Tibial nerve (tissue), 4 donors: Measurements from ENCODE around the gene DZIP1. TPM values are rescaled to one million over a fixed set of nuclear protein-coding genes. Genes with fewer than 3 reads are reported as not detected.

ENCODE experiments used
- DNase-seq, 2 donors: peaks; one replicate each; pipeline ENCODE4 v3.0.0-alpha.2; 2019; ENCODE audit warnings: low spot score in 2 of 2
- H3K27ac ChIP-seq, 4 donors: fragments of 200-600 bp; sonication (generic) in 3 of 4; one replicate each; pipeline ENCODE4 v1.5.1; 2017 to 2019; ENCODE audit warnings: mild to moderate bottlenecking in 1 of 4
- H3K27me3 ChIP-seq, 2 donors: fragments of 200-600 bp; sonication (generic) in 1 of 2; one replicate each; pipeline versions ENCODE4 v1.5.1 to v1.6.0; 2017 to 2019
- H3K36me3 ChIP-seq, 3 donors: fragments of 200-600 bp; sonication (generic); one replicate each; pipeline ENCODE4 v1.5.1; 2018 to 2019
- H3K4me1 ChIP-seq, 4 donors: fragments of 200-600 bp; sonication (generic) in 3 of 4; one replicate each; pipeline ENCODE4 v1.5.1; 2017 to 2019
- H3K4me3 ChIP-seq, 4 donors: fragments of 200-600 bp; sonication (generic) in 3 of 4; one replicate each; pipeline ENCODE4 v1.5.1; 2017 to 2019; ENCODE audit warnings: mild to moderate bottlenecking in 1 of 4, moderate library complexity in 1 of 4
- H3K9me3 ChIP-seq, 4 donors: fragments of 200-600 bp; sonication (generic) in 3 of 4; one replicate each; pipeline ENCODE4 v1.5.1; 2017 to 2019
- CTCF ChIP-seq, 5 experiments: fragments of 200-600 bp in 3 of 5; fragments of 450-650 bp in 2 of 5; sonication (generic) in 3 of 5; IDR thresholded peaks; one replicate each; pipeline ENCODE4 v1.5.1; 2016 to 2019; ENCODE audit warnings: antibody characterized with exemption in 5 of 5, mild to moderate bottlenecking in 3 of 5, moderate library complexity in 2 of 5
- EP300 ChIP-seq, 2 donors: sonication (generic); formaldehyde crosslinking; IDR thresholded peaks; one replicate each; pipeline ENCODE4 v1.6.1; 2017; ENCODE audit warnings: antibody characterized with exemption in 2 of 2, mild to moderate bottlenecking in 1 of 2
- POLR2A ChIP-seq, 2 donors: fragments of 450-650 bp; IDR thresholded peaks; one replicate each; pipeline ENCODE4 v1.6.1; 2017; ENCODE audit warnings: antibody characterized with exemption in 2 of 2, mild to moderate bottlenecking in 2 of 2, moderate library complexity in 2 of 2
- WGBS, 2 donors: methylation state at CpG; one replicate each; pipeline ENCODE4 v1.1.5; 2018; 5-methylcytosine and 5-hydroxymethylcytosine counted together
- total RNA-seq, 4 donors: library from RNA; depleted of rRNA; stranded (reverse); fragments of >200 nt; gene quantifications; one replicate each; pipeline ENCODE4 v1.1.0, GENCODE V29; 2016

The DZIP1 gene
- total RNA-seq, 4 donors from 2014 or later, result 31.2 to 72.8 (median 36.4) TPM

GRCh38 chr13:95588721-95589120, 55.8 kb downstream of the DZIP1 start:
- Histone ChIP-seq H3K27ac (no peak overlapping the region), H3K9me3 (no peaks in the 10 kb centered on the region), H3K36me3 (peaks cover 0 to 72% (median 0%) of the 10 kb centered on the region in 3 donors), H3K4me3 (no peak overlapping the region), H3K4me1 (no peaks in the 10 kb centered on the region), H3K27me3 (no peaks in the 10 kb centered on the region)
- no peak for DNase-seq
- WGBS, 2 donors, result 97 to 98% methylated on average over 2 of the region's 2 CpGs
- TF ChIP-seq POLR2A (IDR thresholded peaks at IDR 0.05) (no peak), EP300 (IDR thresholded peaks at IDR 0.05) (no peak), CTCF (IDR thresholded peaks at IDR 0.05) (no peak)

GRCh38 chr13:95588134-95588533, 56.4 kb downstream of the DZIP1 start:
- Histone ChIP-seq H3K9me3 (no peaks in the 10 kb centered on the region), H3K27me3 (no peaks in the 10 kb centered on the region), H3K4me1 (no peaks in the 10 kb centered on the region), H3K4me3 (no peak overlapping the region), H3K36me3 (peaks cover 0 to 77% (median 0%) of the 10 kb centered on the region in 3 donors), H3K27ac (no peak overlapping the region)
- TF ChIP-seq EP300 (IDR thresholded peaks at IDR 0.05) (no peak), CTCF (IDR thresholded peaks at IDR 0.05) (no peak), POLR2A (IDR thresholded peaks at IDR 0.05) (no peak)
- 73 to 85% methylated on average over 3 of the region's 3 CpGs for WGBS, 2 donors
- no peak for DNase-seq

GRCh38 chr13:95585867-95586266, 58.6 kb downstream of the DZIP1 start:
- Histone ChIP-seq H3K36me3 (peaks cover 0 to 96% (median 0%) of the 10 kb centered on the region in 3 donors), H3K27ac (no peak overlapping the region), H3K9me3 (no peaks in the 10 kb centered on the region), H3K27me3 (no peaks in the 10 kb centered on the region), H3K4me3 (no peak overlapping the region), H3K4me1 (no peaks in the 10 kb centered on the region)
- TF ChIP-seq POLR2A (IDR thresholded peaks at IDR 0.05), result no peak
- no peak for TF ChIP-seq EP300 (IDR thresholded peaks at IDR 0.05)
- TF ChIP-seq CTCF (IDR thresholded peaks at IDR 0.05), result no peak
- 97 to 98% methylated on average over 4 of the region's 4 CpGs for WGBS, 2 donors
- DNase-seq, result no peak

- no peaks in the 10 kb centered on the region for H3K9me3 ChIP-seq
- H3K4me1 ChIP-seq, result no peaks in the 10 kb centered on the region
- H3K4me3 ChIP-seq, result no peak overlapping the region
- WGBS, 2 donors, result 87% methylated on average over 3 of the region's 3 CpGs
- TF ChIP-seq EP300 (IDR thresholded peaks at IDR 0.05), result no peak
- TF ChIP-seq CTCF (IDR thresholded peaks at IDR 0.05), result no peak
- TF ChIP-seq POLR2A (IDR thresholded peaks at IDR 0.05), result no peak
- H3K36me3 ChIP-seq, result peaks cover 0 to 57% (median 0%) of the 10 kb centered on the region in 3 donors
- no peaks in the 10 kb centered on the region for H3K27me3 ChIP-seq
- H3K27ac ChIP-seq, result no peak overlapping the region
- no peak for DNase-seq
These were observed 65.2 kb downstream of the DZIP1 start for GRCh38 chr13:95579303-95579702.

GRCh38 chr13:95573221-95573620, 71.3 kb downstream of the DZIP1 start:
- H3K27me3 ChIP-seq, result no peaks in the 10 kb centered on the region

More at GRCh38 chr13:95573221-95573620, 71.3 kb downstream of the DZIP1 start:
- Histone ChIP-seq H3K9me3 (no peaks in the 10 kb centered on the region), H3K27ac (no peak overlapping the region), H3K4me3 (no peak overlapping the region), H3K4me1 (no peaks in the 10 kb centered on the region), H3K36me3 (peaks cover 0 to under 1% (median 0%) of the 10 kb centered on the region in 3 donors)
- no peak for DNase-seq
- WGBS, 2 donors, result 91 to 94% methylated on average over 4 of the region's 4 CpGs
- TF ChIP-seq CTCF (IDR thresholded peaks at IDR 0.05) (no peak), EP300 (IDR thresholded peaks at IDR 0.05) (no peak)
